SK-N-SH (cell line): ENCODE measurements around the gene BAHCC1.

Source experiments
- CTCF ChIP-seq: fragments of 200-600 bp; sonication (generic); IDR thresholded peaks from 2 replicates; pipeline ENCODE4 v1.6.1; 2017; ENCODE audit warnings: antibody characterized with exemption, mild to moderate bottlenecking, moderate library complexity
- ELF1 ChIP-seq: IDR thresholded peaks from 2 replicates; pipeline ENCODE4 v1.4.0; 2012
- EP300 ChIP-seq, 2 experiments: IDR thresholded peaks; 2 replicates each; pipeline versions ENCODE4 v1.4.0 to v1.6.1; 2012; ENCODE audit warnings: borderline replicate concordance in 1 of 2, low read depth in 1 of 2, low read length in 1 of 2
- FOXM1 ChIP-seq: IDR thresholded peaks from 2 replicates; pipeline ENCODE4 v1.4.0; 2012; ENCODE audit warnings: low read depth, mild to moderate bottlenecking
- GATA2 ChIP-seq: sonication (generic); formaldehyde crosslinking; IDR thresholded peaks from 2 replicates; pipeline ENCODE4 v1.5.0; 2020; ENCODE audit warnings: mild to moderate bottlenecking, missing genetic modification reagents
- MXI1 ChIP-seq: IDR thresholded peaks from 2 replicates; pipeline ENCODE4 v1.6.1; 2012; ENCODE audit warnings: mild to moderate bottlenecking, low read depth, low read length, improper control_type of control experiment
- POLR2AphosphoS5 ChIP-seq: IDR thresholded peaks from 2 replicates; pipeline ENCODE4 v1.6.1; 2012; ENCODE audit warnings: low read depth, low read length
- RAD21 ChIP-seq: IDR thresholded peaks from 2 replicates; pipeline ENCODE4 v1.6.1; 2012; ENCODE audit warnings: mild to moderate bottlenecking, low read length
- SMC3 ChIP-seq: IDR thresholded peaks from 2 replicates; pipeline ENCODE4 v1.6.1; 2012; ENCODE audit warnings: low read depth, low read length, improper control_type of control experiment
- TCF12 ChIP-seq: IDR thresholded peaks from 2 replicates; pipeline ENCODE4 v1.4.0; 2012
- USF1 ChIP-seq: IDR thresholded peaks from 2 replicates; pipeline ENCODE4 v1.4.0; 2012; ENCODE audit warnings: low read depth, borderline replicate concordance
- USF2 ChIP-seq: fragments of 150-350 bp; IDR thresholded peaks from 2 replicates; pipeline ENCODE4 v1.6.1; 2017; ENCODE audit warnings: antibody characterized with exemption, low read length, low read depth, borderline replicate concordance
- YY1 ChIP-seq: IDR thresholded peaks from 2 replicates; pipeline ENCODE4 v1.4.0; 2012; ENCODE audit warnings: low read depth, mild to moderate bottlenecking
- ZBTB33 ChIP-seq: IDR thresholded peaks from 2 replicates; pipeline ENCODE4 v1.4.0; 2012; ENCODE audit warnings: low read depth, borderline replicate concordance

DNA sequence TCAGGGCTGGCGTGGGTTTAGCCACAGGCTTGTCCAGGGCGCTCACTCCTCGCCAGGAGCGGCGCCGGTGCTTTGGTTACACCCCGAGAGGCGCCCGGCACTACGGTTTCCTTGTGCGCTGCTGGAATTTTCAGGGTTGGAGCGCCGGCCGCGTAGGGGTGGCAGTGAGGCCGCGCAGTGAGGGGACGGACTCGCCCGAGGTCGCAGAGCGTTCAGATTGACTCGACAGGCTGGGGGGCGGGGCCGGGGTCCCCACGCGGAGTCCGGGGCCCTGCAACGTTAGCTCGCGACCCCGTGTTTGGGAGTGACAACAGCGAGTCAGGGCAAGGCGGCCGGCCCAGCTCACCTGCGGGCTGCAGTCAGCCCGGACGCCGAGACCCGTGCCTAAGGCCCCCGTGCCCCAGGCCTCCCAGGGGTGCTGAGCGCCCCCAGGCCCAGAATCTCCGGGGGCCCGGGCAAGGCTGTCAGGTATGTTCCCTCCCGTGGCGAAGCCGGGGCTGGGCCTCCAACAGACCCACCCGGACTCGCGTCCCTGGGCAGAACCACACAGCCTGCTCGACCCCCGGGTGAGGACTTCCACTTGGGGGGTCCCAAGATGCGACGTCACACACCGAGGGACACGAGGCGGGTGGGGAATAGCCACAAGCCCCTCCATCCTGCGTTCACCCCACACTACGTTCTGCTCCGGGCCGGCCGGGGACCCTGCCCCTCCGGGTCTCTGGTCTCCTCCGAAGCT, 118.7 kb downstream of the BAHCC1 start:
- no peak for TF ChIP-seq POLR2AphosphoS5
- no peak for TF ChIP-seq USF1
- TF ChIP-seq CTCF, result no peak
- no peak for TF ChIP-seq EP300 (IDR thresholded peaks at IDR 0.05; ENCODE audit: borderline replicate concordance in 1 of 2, low read depth in 1 of 2, low read length in 1 of 2)
- no peak for TF ChIP-seq TCF12
- TF ChIP-seq FOXM1, result no peak
- TF ChIP-seq GATA2 (CRISPR knock-in tag), result no peak
- TF ChIP-seq RAD21, result no peak
- TF ChIP-seq USF2, result no peak
- TF ChIP-seq YY1, result no peak
- no peak for TF ChIP-seq SMC3
- no peak for TF ChIP-seq MXI1
- no peak for TF ChIP-seq ELF1
- TF ChIP-seq ZBTB33, result no peak
